ENCODE data around the gene ELSPBP1.

The ELSPBP1 gene

DNA sequence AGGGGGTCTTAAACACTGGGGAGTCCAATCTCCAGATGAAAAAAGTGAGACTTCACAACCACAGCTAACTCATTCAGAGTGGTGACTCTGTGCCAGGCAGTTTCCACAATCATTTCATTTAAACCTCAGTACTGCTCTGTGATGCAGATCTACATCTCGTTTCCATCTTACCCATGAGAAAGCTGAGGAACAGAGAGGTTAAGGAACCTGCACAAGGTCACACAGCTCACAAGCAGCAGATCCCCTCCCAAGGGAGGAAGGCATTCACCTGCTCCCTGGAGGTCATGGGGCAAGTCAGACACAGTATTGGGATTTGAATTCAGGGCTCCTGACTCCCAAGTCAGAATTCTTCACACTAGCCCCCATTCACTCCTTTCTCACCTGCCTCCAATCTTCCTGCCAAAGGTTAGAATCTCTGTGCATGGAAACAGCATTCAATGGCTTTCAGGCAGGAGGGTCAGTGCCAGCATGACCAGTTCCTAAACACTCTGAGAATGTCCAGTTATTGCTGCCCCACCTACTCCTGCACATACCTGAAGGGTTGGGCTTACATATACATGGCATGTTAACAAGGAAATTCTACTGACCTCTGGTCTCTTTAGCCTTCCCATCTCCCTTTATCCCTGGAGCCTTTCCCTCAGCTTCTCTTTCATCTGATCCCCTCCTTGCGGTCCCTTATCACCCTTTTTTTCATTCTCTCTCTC lies 47.6 kb downstream of the ELSPBP1 start:
- peaks cover under 1% of the 10 kb centered on the region for H3K9me3 ChIP-seq (ENCODE audit: insufficient read depth, low read length)
- H3K36me3 ChIP-seq (replicated peaks; ENCODE audit: low read depth, low read length), result no peaks in the 10 kb centered on the region
- peaks cover 24% of the 10 kb centered on the region; the same call in 1 of the 2 replicates for H3K27me3 ChIP-seq (ENCODE audit: low read depth, low read length)
- H3K9ac ChIP-seq (ENCODE audit: low read length), result no peak overlapping the region
- H2AFZ ChIP-seq (ENCODE audit: low read depth, low read length), result no peak overlapping the region
- H3K4me2 ChIP-seq (ENCODE audit: low read length), result no peak overlapping the region
- H4K20me1 ChIP-seq (ENCODE audit: insufficient read depth, low read length), result no peaks in the 10 kb centered on the region
- H3K4me3 ChIP-seq (ENCODE audit: low read length), result no peak overlapping the region
- TF ChIP-seq EZH2phosphoT487 (IDR thresholded peaks at IDR 0.05; ENCODE audit: low read depth), result no peak
- no peak for TF ChIP-seq CTCF (IDR thresholded peaks at IDR 0.05; ENCODE audit: low read depth, low read length)
- no peaks in the 10 kb centered on the region for H3K79me2 ChIP-seq (ENCODE audit: low read length)
- peaks cover 4% of the 10 kb centered on the region; the same call in 1 of the 2 replicates for H3K4me1 ChIP-seq (ENCODE audit: low read length)
- no peak overlapping the region for H3K27ac ChIP-seq (ENCODE audit: low read length)

GRCh38 chr19:48043675-48044258 lies 49.3 kb downstream of the ELSPBP1 start, which contains the start of gene CABP5:
Gene CABP5, minus strand, starts transcription at chr19:48044079. Its CDS starts 157 bp downstream, at chr19:48043922.
- no peaks in the 10 kb centered on the region for H3K36me3 ChIP-seq (replicated peaks; ENCODE audit: low read depth, low read length)
- no peak for TF ChIP-seq EZH2phosphoT487 (IDR thresholded peaks at IDR 0.05; ENCODE audit: low read depth)
- no peak for TF ChIP-seq CTCF (IDR thresholded peaks at IDR 0.05; ENCODE audit: low read depth, low read length)
- H3K79me2 ChIP-seq (ENCODE audit: low read length), result no peaks in the 10 kb centered on the region
- no peak within 1 kb of the TSS for H3K4me2 ChIP-seq (ENCODE audit: low read length)
- H2AFZ ChIP-seq (ENCODE audit: low read depth, low read length), result no peak within 1 kb of the TSS
- H3K27me3 ChIP-seq (ENCODE audit: low read depth, low read length), result peaks cover 24% of the 10 kb centered on the region; the same call in 1 of the 2 replicates
- H3K4me1 ChIP-seq (ENCODE audit: low read length), result peaks cover 4% of the 10 kb centered on the region; the same call in 1 of the 2 replicates
- H3K27ac ChIP-seq (ENCODE audit: low read length), result no peak within 1 kb of the TSS
- no peaks in the 10 kb centered on the region for H4K20me1 ChIP-seq (ENCODE audit: insufficient read depth, low read length)
- H3K9me3 ChIP-seq (ENCODE audit: insufficient read depth, low read length), result no peaks in the 10 kb centered on the region
- no peak within 1 kb of the TSS for H3K9ac ChIP-seq (ENCODE audit: low read length)
- no peak within 1 kb of the TSS for H3K4me3 ChIP-seq (ENCODE audit: low read length)

- Histone ChIP-seq H3K27me3 (ENCODE audit: low read depth, low read length) (peaks cover 24% of the 10 kb centered on the region; the same call in 1 of the 2 replicates), H3K79me2 (ENCODE audit: low read length) (no peaks in the 10 kb centered on the region), H3K9me3 (ENCODE audit: insufficient read depth, low read length) (no peaks in the 10 kb centered on the region; the same call in 1 of the 2 replicates), H3K4me3 (ENCODE audit: low read length) (no peak overlapping the region), H3K4me1 (ENCODE audit: low read length) (peaks cover 4% of the 10 kb centered on the region; the same call in 1 of the 2 replicates), H3K9ac (ENCODE audit: low read length) (no peak overlapping the region), H3K36me3 (replicated peaks; ENCODE audit: low read depth, low read length) (no peaks in the 10 kb centered on the region), H3K4me2 (ENCODE audit: low read length) (no peak overlapping the region), H3K27ac (ENCODE audit: low read length) (no peak overlapping the region), H2AFZ (ENCODE audit: low read depth, low read length) (no peak overlapping the region), H4K20me1 (ENCODE audit: insufficient read depth, low read length) (no peaks in the 10 kb centered on the region)
- TF ChIP-seq CTCF (IDR thresholded peaks at IDR 0.05; ENCODE audit: low read depth, low read length) (no peak), EZH2phosphoT487 (IDR thresholded peaks at IDR 0.05; ENCODE audit: low read depth) (no peak)
Measured at GRCh38 chr19:48044561-48044960, 50.1 kb downstream of the ELSPBP1 start.

DNA sequence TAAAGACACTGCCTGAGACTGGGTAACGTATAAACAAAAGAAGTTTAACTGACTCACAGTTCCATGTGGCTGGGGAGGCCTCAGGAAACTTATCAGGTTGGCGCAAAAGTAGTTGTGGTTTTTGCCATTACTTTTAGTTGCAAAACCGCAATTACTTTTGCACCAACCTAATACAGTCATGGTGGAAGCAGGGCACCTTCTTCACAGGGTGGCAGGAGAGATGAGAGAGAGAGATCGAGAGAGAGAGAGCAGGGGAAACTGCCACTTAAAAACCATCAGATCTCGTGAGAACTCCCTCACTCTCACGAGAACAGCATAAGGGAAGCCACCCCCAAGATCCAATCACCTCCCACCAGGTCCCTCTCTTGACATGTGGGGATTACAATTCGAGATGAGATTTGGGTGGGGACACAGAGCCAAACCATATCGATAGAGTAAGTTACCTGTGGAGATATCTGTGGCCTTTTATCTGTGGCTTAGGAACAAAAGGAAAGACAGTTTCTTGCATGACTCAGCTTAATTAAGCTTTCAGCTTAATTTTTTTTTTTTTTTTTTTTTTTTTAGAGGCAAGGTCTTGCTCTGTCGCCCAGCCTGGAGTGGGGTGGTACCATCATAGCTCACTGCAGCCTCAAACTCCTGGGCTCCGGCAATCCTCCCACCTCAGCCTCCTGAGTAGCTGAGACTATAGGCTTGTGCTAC lies 57.1 kb downstream of the ELSPBP1 start:
- Histone ChIP-seq H3K9me3 (ENCODE audit: insufficient read depth, low read length) (no peaks in the 10 kb centered on the region; the same call in 1 of the 2 replicates), H4K20me1 (ENCODE audit: insufficient read depth, low read length) (no peaks in the 10 kb centered on the region), H3K36me3 (replicated peaks; ENCODE audit: low read depth, low read length) (no peaks in the 10 kb centered on the region), H3K9ac (ENCODE audit: low read length) (no peak overlapping the region), H3K4me3 (ENCODE audit: low read length) (no peak overlapping the region), H3K4me1 (ENCODE audit: low read length) (no peaks in the 10 kb centered on the region), H2AFZ (ENCODE audit: low read depth, low read length) (no peak overlapping the region), H3K27me3 (ENCODE audit: low read depth, low read length) (no peaks in the 10 kb centered on the region; the same call in 1 of the 2 replicates), H3K4me2 (ENCODE audit: low read length) (no peak overlapping the region), H3K79me2 (ENCODE audit: low read length) (no peaks in the 10 kb centered on the region), H3K27ac (ENCODE audit: low read length) (no peak overlapping the region)
- TF ChIP-seq EZH2phosphoT487 (IDR thresholded peaks at IDR 0.05; ENCODE audit: low read depth) (no peak), CTCF (IDR thresholded peaks at IDR 0.05; ENCODE audit: low read depth, low read length) (no peak)

Data from OCI-LY3 (cell line).